Type B pancreatic cell (in vitro differentiated cells): ENCODE data around the gene TBX5. TPM values are rescaled to one million over a fixed set of nuclear protein-coding genes. Genes with fewer than 3 reads are reported as not detected.

ENCODE experiments used
- DNase-seq: peaks from one replicate; pipeline ENCODE4 v3.0.0; 2021; ENCODE audit warnings: mixed read lengths; ENCODE audit not compliant: unreplicated experiment; ENCODE audit errors: extremely low spot score
- H3K27ac Mint-ChIP-seq: 2 replicates; pipeline ENCODE4 v1.8.0; 2021; ENCODE audit warnings: mild to moderate bottlenecking, mixed read lengths
- H3K27me3 Mint-ChIP-seq: 2 replicates; pipeline ENCODE4 v1.8.0; 2021; ENCODE audit warnings: mixed read lengths
- H3K36me3 Mint-ChIP-seq: 2 replicates; pipeline ENCODE4 v1.8.0; 2021; ENCODE audit warnings: mixed read lengths
- H3K4me1 Mint-ChIP-seq: one replicate; pipeline ENCODE4 v1.8.0; 2021; ENCODE audit warnings: mixed read lengths; ENCODE audit not compliant: unreplicated experiment
- H3K4me3 Mint-ChIP-seq: 2 replicates; pipeline ENCODE4 v1.8.0; 2021; ENCODE audit warnings: mild to moderate bottlenecking, mixed read lengths
- H3K9me3 Mint-ChIP-seq: 2 replicates; pipeline ENCODE4 v1.8.0; 2021; ENCODE audit warnings: mixed read lengths
- CTCF ChIP-seq: fragments of 200-600 bp; sonication (generic); conservative IDR thresholded peaks from 2 replicates; pipeline ENCODE4 v1.5.0; 2021; ENCODE audit warnings: antibody characterized with exemption, mild to moderate bottlenecking
- total RNA-seq: library from RNA; stranded (reverse); gene quantifications from 2 replicates; pipeline ENCODE4 v1.2.1, GENCODE V29; 2021; ENCODE audit warnings: low replicate concordance

TBX5 gene
- total RNA-seq, 1 donor from 2014 or later: 10.7 TPM

DNA sequence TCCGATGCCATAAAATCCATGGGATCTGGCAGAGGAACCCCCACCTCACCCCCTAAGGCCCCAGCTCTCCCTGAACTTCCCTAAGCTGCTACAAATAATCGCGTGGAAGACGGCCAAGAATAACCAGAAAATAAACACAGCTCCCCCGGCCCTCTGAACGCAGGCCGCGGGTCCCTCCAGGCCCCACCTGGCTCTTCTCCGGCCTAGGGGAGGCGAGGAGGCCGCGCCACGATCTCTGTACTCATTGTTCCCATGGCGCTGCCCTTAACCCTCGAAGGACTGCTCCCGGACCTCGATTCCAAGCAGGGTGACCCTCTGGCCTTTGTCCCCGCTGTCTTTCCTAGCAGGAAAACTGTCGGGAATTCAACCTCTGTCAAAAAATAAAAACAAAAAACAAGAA is 33.9 kb upstream of the TBX5 start:
- no peaks in the 10 kb centered on the region for H3K36me3 Mint-ChIP-seq
- TF ChIP-seq CTCF: no peak
- no peak overlapping the region for H3K4me3 Mint-ChIP-seq
- no peaks in the 10 kb centered on the region for H3K9me3 Mint-ChIP-seq
- peaks cover 2% of the 10 kb centered on the region for H3K4me1 Mint-ChIP-seq
- no peak overlapping the region for H3K27ac Mint-ChIP-seq
- DNase-seq: no peak
- H3K27me3 Mint-ChIP-seq: peaks cover 99% of the 10 kb centered on the region

DNA sequence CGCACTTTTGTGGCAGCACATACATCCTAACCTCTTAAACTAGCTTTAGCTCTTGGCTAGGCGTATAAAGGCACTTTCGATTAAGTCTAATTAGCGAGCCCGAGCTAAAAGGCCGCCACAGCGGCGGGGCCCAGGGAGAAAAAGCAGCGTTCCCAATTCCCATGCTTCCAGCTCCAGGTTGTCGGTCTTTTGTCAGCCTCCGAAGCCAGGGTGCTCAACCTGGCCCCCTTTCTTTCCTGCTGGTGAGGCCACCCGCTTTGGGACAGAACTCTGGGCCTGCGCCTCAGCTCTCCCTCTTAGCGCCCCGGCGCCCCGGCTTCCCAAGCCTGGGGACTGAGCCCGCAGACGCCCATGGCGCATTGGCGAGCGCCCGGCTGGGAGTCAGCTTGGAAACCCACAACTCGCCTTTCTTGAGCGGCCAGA is 33.3 kb upstream of the TBX5 start:
- no peak for TF ChIP-seq CTCF
- DNase-seq: no peak
- Mint-ChIP-seq H3K36me3 (no peaks in the 10 kb centered on the region), H3K27ac (no peak overlapping the region), H3K9me3 (no peaks in the 10 kb centered on the region), H3K4me1 (no peaks in the 10 kb centered on the region), H3K27me3 (peaks cover 99% of the 10 kb centered on the region), H3K4me3 (no peak overlapping the region)

DNA sequence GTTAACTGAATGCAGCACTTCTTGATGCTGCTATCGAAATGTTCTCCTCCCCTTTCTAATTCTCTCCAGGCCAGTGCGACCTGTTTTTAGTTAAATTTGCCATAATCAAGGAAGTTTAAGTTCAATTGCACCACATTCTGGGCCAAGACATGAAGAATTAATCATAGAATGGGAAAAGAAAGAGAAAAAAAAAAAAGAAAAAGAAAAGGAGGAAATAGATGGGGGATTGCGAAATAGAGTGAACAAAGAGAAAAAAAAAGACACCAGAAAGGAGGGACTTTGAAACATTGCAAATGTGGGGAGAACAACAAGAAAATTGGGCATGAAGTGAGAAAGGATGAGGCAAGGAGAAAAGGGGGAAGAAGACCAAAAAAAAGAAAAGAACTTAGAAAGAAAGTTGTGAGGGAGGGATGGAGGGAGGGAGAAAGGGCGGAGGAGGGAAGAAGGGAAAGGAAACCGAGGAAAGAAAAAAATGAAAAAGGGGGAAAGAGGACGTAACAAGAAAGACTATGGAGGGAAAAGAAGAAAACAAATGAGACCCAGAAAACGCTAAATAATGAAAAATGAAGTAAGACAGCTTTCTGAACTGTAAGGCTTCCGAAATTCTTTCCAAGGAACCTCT is 32.8 kb upstream of the TBX5 start:
- H3K4me3 Mint-ChIP-seq: no peak overlapping the region
- peaks cover 98% of the 10 kb centered on the region for H3K27me3 Mint-ChIP-seq
- no peak for DNase-seq
- H3K36me3 Mint-ChIP-seq: no peaks in the 10 kb centered on the region
- H3K4me1 Mint-ChIP-seq: no peaks in the 10 kb centered on the region
- TF ChIP-seq CTCF: no peak
- H3K27ac Mint-ChIP-seq: no peak overlapping the region
- no peaks in the 10 kb centered on the region for H3K9me3 Mint-ChIP-seq

GRCh38 chr12:114434341-114434740 is 28.4 kb upstream of the TBX5 start:
- Mint-ChIP-seq H3K9me3 (no peaks in the 10 kb centered on the region), H3K4me1 (no peaks in the 10 kb centered on the region), H3K4me3 (no peak overlapping the region), H3K27me3 (peaks cover 90% of the 10 kb centered on the region), H3K36me3 (no peaks in the 10 kb centered on the region), H3K27ac (no peak overlapping the region)
- no peak for DNase-seq
- no peak for TF ChIP-seq CTCF

- Mint-ChIP-seq H3K27ac (no peak overlapping the region), H3K36me3 (no peaks in the 10 kb centered on the region), H3K9me3 (no peaks in the 10 kb centered on the region), H3K4me1 (no peaks in the 10 kb centered on the region), H3K4me3 (no peak overlapping the region), H3K27me3 (peaks cover 90% of the 10 kb centered on the region)
- TF ChIP-seq CTCF: no peak
- no peak for DNase-seq
These were observed 26.0 kb upstream of the TBX5 start for GRCh38 chr12:114431902-114432301.

DNA sequence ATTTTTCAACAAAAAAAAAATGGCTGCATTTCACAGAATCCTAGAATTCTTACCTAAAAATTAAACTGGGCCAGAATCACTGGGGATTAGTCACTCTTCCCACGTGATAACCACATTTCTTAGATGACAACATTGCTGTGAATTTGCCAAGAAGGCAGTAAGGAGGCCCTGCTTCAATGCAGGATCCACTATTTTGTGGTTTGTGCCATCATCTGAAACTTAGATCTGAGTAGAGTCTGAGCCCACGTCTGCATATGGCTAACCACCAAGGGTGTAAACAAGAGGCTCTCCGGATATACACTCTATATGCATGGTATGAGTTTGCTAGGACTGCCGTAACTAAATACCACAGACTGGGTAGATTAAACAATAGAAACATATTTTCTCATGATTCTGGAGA is 24.4 kb upstream of the TBX5 start:
- Mint-ChIP-seq H3K4me1 (no peaks in the 10 kb centered on the region), H3K9me3 (no peaks in the 10 kb centered on the region), H3K4me3 (no peak overlapping the region), H3K27me3 (peaks cover 91% of the 10 kb centered on the region), H3K27ac (no peak overlapping the region), H3K36me3 (no peaks in the 10 kb centered on the region)
- TF ChIP-seq CTCF: no peak
- DNase-seq: no peak
